ENCODE measurements around the gene CBFA2T3. TPM values are rescaled to one million over a fixed set of nuclear protein-coding genes. Genes with fewer than 3 reads are reported as not detected.

CBFA2T3 gene
- total RNA-seq, 1 donor from 2014 or later: 0.51 TPM

DNA sequence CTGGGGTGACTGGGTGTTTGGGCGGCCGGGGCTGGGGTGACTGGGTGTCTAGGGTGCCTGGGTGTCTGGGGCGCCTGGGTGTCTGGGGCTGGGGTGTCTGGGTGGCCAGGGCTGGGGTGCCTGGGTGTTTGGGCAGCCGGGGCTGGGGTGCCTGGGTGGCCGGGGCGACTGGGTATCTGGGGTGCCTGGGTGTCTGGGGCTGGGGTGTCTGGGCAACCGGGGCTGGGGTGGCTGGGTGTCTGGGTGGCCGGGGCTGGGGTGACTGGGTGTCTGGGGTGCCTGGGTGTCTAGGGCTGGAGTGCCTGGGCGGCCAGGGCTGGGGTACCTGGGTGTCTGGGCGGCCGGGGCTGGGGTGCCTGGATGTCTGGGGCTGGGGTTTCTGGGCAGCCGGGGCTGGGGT lies 151.9 kb downstream of the CBFA2T3 start:
- intact Hi-C loops (cut with micrococcal nuclease): no loop called here

Other genes starting within 250 kb of the CBFA2T3 start
- 230 and 240 TPM in 2 replicates for gene PIEZO1, start 192.0 kb downstream of the CBFA2T3 start, total RNA-seq
- gene CDT1, start 173.4 kb downstream of the CBFA2T3 start, total RNA-seq: 69.6 and 78.9 TPM in 2 replicates
- 164 TPM in 2 replicates for gene APRT, start 165.3 kb downstream of the CBFA2T3 start, total RNA-seq
- gene GALNS, start 120.3 kb downstream of the CBFA2T3 start, total RNA-seq: 42.0 and 42.2 TPM in 2 replicates
- 50.0 and 63.3 TPM in 2 replicates for gene TRAPPC2L, start 120.1 kb downstream of the CBFA2T3 start, total RNA-seq
- not detected in 2 replicates for gene PABPN1L, start 110.5 kb downstream of the CBFA2T3 start, total RNA-seq
- 55.4 and 58.6 TPM in 2 replicates for gene ACSF3, start 116.6 kb upstream of the CBFA2T3 start, total RNA-seq
- gene CDH15, start 194.5 kb upstream of the CBFA2T3 start, total RNA-seq: not detected in 2 replicates
- gene SLC22A31, start 223.3 kb upstream of the CBFA2T3 start, total RNA-seq: 4.1 and 4.9 TPM in 2 replicates
- 10.5 and 11.8 TPM in 2 replicates for gene ZNF778, start 240.5 kb upstream of the CBFA2T3 start, total RNA-seq